ENCODE measurements around the gene TMPRSS6. TPM values are rescaled to one million over a fixed set of nuclear protein-coding genes. Genes with fewer than 3 reads are reported as not detected.
A peak's percentile ranks its signal among the peaks of the same experiment; 100 is the strongest.

Gene TMPRSS6
- total RNA-seq, 2 experiments from 2014 or later: 11.3 to 12.4 TPM

DNA sequence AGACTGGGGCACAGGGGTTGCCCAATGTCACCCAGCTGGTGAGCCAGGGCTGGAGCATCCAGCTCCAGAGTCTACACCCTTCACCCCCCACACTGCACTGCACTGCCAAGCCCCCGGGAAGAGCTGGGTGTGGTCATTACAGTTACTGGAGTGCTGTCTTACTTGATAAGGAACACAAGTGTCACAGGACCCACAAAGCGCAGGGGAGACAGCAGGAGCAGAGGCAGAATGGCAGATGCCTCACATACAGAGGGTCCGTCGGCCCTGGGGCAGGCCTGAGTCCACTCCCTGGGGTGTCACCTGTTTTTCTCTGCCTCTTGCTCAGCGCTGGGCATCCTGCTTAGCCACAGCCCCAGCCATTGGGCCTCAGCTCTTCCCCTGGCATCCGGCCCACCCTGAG is 32.5 kb upstream of the TMPRSS6 start:
- CTCF ChIA-PET: interaction anchor here (1.5 to 3.3 kb wide), 2 partner anchors 14 to 16 kb away, joined by 3 to 15 read pairs; no protein-coding TSS in a partner anchor
- Mint-ChIP-seq H3K9me3 (no peaks in the 10 kb centered on the region), H3K4me1 (ENCODE audit: low read depth) (peaks cover 84% of the 10 kb centered on the region), H3K27me3 (no peaks in the 10 kb centered on the region), H3K27ac (no peak overlapping the region), H3K4me3 (no peak overlapping the region), H3K36me3 (ENCODE audit: low read depth) (peaks cover 88% of the 10 kb centered on the region)
- no peak for ATAC-seq
- TF ChIP-seq, protein P1, sequence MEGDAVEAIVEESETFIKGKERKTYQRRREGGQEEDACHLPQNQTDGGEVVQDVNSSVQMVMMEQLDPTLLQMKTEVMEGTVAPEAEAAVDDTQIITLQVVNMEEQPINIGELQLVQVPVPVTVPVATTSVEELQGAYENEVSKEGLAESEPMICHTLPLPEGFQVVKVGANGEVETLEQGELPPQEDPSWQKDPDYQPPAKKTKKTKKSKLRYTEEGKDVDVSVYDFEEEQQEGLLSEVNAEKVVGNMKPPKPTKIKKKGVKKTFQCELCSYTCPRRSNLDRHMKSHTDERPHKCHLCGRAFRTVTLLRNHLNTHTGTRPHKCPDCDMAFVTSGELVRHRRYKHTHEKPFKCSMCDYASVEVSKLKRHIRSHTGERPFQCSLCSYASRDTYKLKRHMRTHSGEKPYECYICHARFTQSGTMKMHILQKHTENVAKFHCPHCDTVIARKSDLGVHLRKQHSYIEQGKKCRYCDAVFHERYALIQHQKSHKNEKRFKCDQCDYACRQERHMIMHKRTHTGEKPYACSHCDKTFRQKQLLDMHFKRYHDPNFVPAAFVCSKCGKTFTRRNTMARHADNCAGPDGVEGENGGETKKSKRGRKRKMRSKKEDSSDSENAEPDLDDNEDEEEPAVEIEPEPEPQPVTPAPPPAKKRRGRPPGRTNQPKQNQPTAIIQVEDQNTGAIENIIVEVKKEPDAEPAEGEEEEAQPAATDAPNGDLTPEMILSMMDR (IDR thresholded peaks at IDR 0.05): no peak
- DNase-seq: no peak
- POLR2A ChIA-PET: interaction anchor here (15.9 kb wide), 1 partner anchor 15 kb away, joined by 321 read pairs; no protein-coding TSS in a partner anchor
- intact Hi-C loops (cut with micrococcal nuclease): loop anchor here (10.0 kb wide), 1 partner anchor 53 kb away; no protein-coding TSS in a partner anchor

DNA sequence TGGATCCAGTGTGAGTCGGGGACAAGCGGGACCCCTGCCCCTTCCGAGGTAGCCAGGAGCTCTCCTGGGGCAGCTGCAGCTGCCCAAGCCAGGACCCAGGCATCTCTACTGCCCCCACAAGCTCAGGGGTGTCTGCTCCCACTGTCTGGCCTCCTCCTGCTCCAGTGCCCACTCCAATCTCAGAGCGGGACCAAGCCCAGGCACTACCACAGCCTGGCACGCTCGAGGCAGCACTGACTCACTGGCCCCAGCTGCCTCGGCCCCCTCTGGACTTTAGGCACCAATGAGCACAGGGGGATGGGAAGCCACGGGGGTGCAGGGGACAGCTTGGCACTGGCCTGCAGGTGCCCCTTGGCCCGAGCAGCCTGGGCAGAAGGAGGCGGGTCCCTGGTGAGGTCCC is 32.0 kb upstream of the TMPRSS6 start:
- intact Hi-C loops (cut with micrococcal nuclease): loop anchor here (10.0 kb wide), 1 partner anchor 53 kb away; no protein-coding TSS in a partner anchor
- no peaks in the 10 kb centered on the region for H3K9me3 Mint-ChIP-seq
- no peak for ATAC-seq
- H3K27ac Mint-ChIP-seq: no peak overlapping the region
- H3K36me3 Mint-ChIP-seq (ENCODE audit: low read depth): peaks cover 88% of the 10 kb centered on the region
- H3K4me1 Mint-ChIP-seq (ENCODE audit: low read depth): peaks cover 84% of the 10 kb centered on the region
- DNase-seq: no peak
- TF ChIP-seq, protein P1 (IDR thresholded peaks at IDR 0.05): no peak
- ChIA-PET CTCF (interaction anchor here (3.3 kb wide), 1 partner anchor 16 kb away, joined by 15 read pairs; no protein-coding TSS in a partner anchor), POLR2A (interaction anchor here (0.6 to 15.9 kb wide), 3 partner anchors 7 to 362 kb away, joined by 4 to 321 read pairs (median 38); partner anchors contain the start of gene IL2RB)
- no peaks in the 10 kb centered on the region for H3K27me3 Mint-ChIP-seq
- H3K4me3 Mint-ChIP-seq: no peak overlapping the region

DNA sequence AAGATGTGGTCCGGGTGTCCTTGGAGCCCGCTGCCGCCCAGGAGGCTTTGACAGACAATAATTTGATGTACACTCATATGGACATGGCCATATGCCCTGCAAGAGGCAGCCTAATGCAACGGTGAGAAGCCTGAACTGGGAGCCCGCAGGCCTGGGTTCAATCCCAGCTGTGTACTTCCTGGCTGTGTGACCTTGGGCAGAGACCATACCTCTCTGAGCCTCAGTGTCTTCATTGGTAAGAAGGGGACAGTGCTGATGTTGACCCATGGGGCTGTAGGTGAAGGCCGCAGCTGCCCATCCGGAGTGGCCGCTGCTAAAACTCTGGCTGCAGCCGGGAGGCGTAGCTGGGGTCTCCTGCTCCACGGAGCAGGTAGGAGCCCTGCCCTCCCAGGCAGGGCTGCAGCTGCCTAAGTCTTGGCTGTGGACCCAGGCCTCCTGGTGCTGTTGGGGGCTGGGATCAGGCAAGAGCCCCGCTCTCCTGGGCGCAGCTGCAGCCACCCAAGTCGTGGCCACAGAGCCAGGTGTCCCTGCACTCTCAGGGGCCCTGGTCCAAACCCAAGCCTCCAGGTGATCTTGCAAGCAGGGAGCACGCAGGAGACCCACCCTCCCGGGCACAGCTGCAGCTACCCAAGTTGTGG is 31.3 kb upstream of the TMPRSS6 start:
- ChIA-PET POLR2A (interaction anchor here (0.6 to 15.9 kb wide), 4 partner anchors 8 to 362 kb away, joined by 4 to 321 read pairs (median 22); partner anchors contain the start of gene IL2RB), CTCF (interaction anchor here (1.0 to 3.3 kb wide), 6 partner anchors 15 to 62 kb away, joined by 3 to 15 read pairs (median 3); no protein-coding TSS in a partner anchor)
- H3K4me3 Mint-ChIP-seq: no peak overlapping the region
- no peaks in the 10 kb centered on the region for H3K27me3 Mint-ChIP-seq
- peaks cover 84% of the 10 kb centered on the region for H3K36me3 Mint-ChIP-seq (ENCODE audit: low read depth)
- H3K27ac Mint-ChIP-seq: peak overlapping the region; percentile 73
- DNase-seq: no peak
- TF ChIP-seq, protein P1 (IDR thresholded peaks at IDR 0.05): no peak
- ATAC-seq: no peak
- peaks cover 79% of the 10 kb centered on the region for H3K4me1 Mint-ChIP-seq (ENCODE audit: low read depth)
- H3K9me3 Mint-ChIP-seq: no peaks in the 10 kb centered on the region
- intact Hi-C loops (cut with micrococcal nuclease): loop anchor here (10.0 kb wide), 1 partner anchor 54 kb away; no protein-coding TSS in a partner anchor

DNA sequence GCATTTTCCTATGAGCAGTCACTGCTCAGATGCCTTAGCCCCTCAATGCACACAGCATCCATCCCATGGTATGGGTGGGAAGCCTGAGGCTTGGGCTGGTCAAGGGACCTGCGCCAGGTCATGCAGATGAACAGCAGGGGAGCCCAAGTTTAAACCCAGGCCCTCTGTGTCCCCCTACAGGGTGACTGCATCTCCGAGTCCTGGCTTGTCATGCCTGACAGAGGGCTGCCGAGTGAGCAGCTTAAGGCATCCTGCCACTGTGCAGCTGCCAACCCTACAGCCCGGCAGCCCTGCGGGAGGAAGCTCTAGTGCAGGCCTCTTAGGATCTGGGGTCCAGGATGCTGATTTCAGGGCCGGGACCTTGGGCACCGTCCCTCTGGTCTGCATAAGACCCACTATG is 30.2 kb upstream of the TMPRSS6 start:
- peak overlapping the region; percentile 92 for H3K27ac Mint-ChIP-seq
- TF ChIP-seq, protein P1 (IDR thresholded peaks at IDR 0.05): no peak
- no peak overlapping the region for H3K4me3 Mint-ChIP-seq
- DNase-seq: no peak
- peak; percentile 25 for ATAC-seq
- intact Hi-C loops (cut with micrococcal nuclease): loop anchor here (10.0 kb wide), 1 partner anchor 55 kb away; no protein-coding TSS in a partner anchor
- peaks cover 76% of the 10 kb centered on the region for H3K4me1 Mint-ChIP-seq (ENCODE audit: low read depth)
- peaks cover 83% of the 10 kb centered on the region for H3K36me3 Mint-ChIP-seq (ENCODE audit: low read depth)
- H3K9me3 Mint-ChIP-seq: no peaks in the 10 kb centered on the region
- ChIA-PET POLR2A (interaction anchor here (1.5 to 15.9 kb wide), 3 partner anchors 9 to 22 kb away, joined by 7 to 321 read pairs (median 38); partner anchors contain the start of gene IL2RB), CTCF (interaction anchor here (1.2 to 3.3 kb wide), 5 partner anchors 14 to 61 kb away, joined by 3 to 15 read pairs (median 3); no protein-coding TSS in a partner anchor)
- no peaks in the 10 kb centered on the region for H3K27me3 Mint-ChIP-seq
